Gastroesophageal sphincter (tissue), 3 donors: ENCODE results near the gene CENPX.

Source experiments
- EP300 ChIP-seq: sonication (generic); formaldehyde crosslinking; IDR thresholded peaks from one replicate; pipeline ENCODE4 v1.6.1; 2017; ENCODE audit warnings: antibody characterized with exemption, mild to moderate bottlenecking
- POLR2A ChIP-seq, 2 donors: fragments of 450-650 bp; IDR thresholded peaks; one replicate each; pipeline ENCODE4 v1.6.1; 2017; ENCODE audit warnings: antibody characterized with exemption in 2 of 2, mild to moderate bottlenecking in 2 of 2, moderate library complexity in 1 of 2
- POLR2AphosphoS5 ChIP-seq: sonication (generic); formaldehyde crosslinking; IDR thresholded peaks from one replicate; pipeline ENCODE4 v1.6.1; 2017; ENCODE audit warnings: antibody characterized with exemption
- TF ChIP-seq, protein P1 (sequence below), 4 experiments: fragments of 200-600 bp in 2 of 4; fragments of 450-650 bp in 2 of 4; sonication (generic) in 1 of 4; IDR thresholded peaks; one replicate each; pipeline ENCODE4 v1.5.1; 2017 to 2019; ENCODE audit warnings: antibody characterized with exemption in 4 of 4, mild to moderate bottlenecking in 2 of 4, moderate library complexity in 2 of 4

DNA sequence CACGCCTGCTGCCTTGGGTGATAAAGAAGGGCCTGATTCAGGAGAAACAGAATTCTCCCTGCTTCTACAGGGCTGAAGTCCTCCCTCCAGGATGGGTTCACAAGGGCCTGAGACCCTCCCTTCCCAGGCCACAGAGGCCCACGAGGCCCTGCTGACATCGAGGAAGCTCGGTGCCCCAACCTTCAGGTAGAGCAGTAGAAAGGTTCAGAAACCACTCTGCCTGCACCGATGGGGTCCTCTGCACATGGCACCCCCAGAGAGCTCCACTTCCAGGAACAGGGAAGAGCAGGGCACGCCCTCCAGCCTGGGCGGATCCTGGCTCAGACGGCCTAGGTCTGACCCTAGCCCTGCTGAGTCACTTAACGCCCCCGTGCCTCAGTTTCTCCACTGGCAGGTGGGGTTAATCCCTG is 773 bp downstream of the CENPX start:
- TF ChIP-seq EP300: no peak
- TF ChIP-seq, protein P1, sequence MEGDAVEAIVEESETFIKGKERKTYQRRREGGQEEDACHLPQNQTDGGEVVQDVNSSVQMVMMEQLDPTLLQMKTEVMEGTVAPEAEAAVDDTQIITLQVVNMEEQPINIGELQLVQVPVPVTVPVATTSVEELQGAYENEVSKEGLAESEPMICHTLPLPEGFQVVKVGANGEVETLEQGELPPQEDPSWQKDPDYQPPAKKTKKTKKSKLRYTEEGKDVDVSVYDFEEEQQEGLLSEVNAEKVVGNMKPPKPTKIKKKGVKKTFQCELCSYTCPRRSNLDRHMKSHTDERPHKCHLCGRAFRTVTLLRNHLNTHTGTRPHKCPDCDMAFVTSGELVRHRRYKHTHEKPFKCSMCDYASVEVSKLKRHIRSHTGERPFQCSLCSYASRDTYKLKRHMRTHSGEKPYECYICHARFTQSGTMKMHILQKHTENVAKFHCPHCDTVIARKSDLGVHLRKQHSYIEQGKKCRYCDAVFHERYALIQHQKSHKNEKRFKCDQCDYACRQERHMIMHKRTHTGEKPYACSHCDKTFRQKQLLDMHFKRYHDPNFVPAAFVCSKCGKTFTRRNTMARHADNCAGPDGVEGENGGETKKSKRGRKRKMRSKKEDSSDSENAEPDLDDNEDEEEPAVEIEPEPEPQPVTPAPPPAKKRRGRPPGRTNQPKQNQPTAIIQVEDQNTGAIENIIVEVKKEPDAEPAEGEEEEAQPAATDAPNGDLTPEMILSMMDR (IDR thresholded peaks at IDR 0.05): no peak
- TF ChIP-seq POLR2AphosphoS5: no peak
- TF ChIP-seq POLR2A (IDR thresholded peaks at IDR 0.05): no peak
